Measurements from ENCODE around the gene PRR5L. TPM values are rescaled to one million over a fixed set of nuclear protein-coding genes. Genes with fewer than 3 reads are reported as not detected.

The PRR5L gene
- total RNA-seq, 1 donor from 2014 or later, result 103 TPM

- no peak overlapping the region for H3K27ac Mint-ChIP-seq (ENCODE audit: unreplicated experiment)
- H3K27me3 Mint-ChIP-seq (ENCODE audit: unreplicated experiment), result no peaks in the 10 kb centered on the region
- TF ChIP-seq CTCF (IDR thresholded peaks at IDR 0.05), result no peak
- DNase-seq (ENCODE audit: extremely low spot score, unreplicated experiment), result no peak
- H3K4me1 Mint-ChIP-seq (ENCODE audit: unreplicated experiment), result peaks cover 12% of the 10 kb centered on the region
- no peak overlapping the region for H3K4me3 Mint-ChIP-seq (ENCODE audit: unreplicated experiment)
- peaks cover 27% of the 10 kb centered on the region for H3K36me3 Mint-ChIP-seq (ENCODE audit: unreplicated experiment)
- no peaks in the 10 kb centered on the region for H3K9me3 Mint-ChIP-seq (ENCODE audit: unreplicated experiment)
These were observed 189.4 kb downstream of the PRR5L start for GRCh38 chr11:36485298-36486002.

GRCh38 chr11:36487619-36488018 is 191.5 kb downstream of the PRR5L start:
- Mint-ChIP-seq H3K9me3 (ENCODE audit: unreplicated experiment) (no peaks in the 10 kb centered on the region), H3K4me3 (ENCODE audit: unreplicated experiment) (no peak overlapping the region), H3K36me3 (ENCODE audit: unreplicated experiment) (peaks cover 38% of the 10 kb centered on the region), H3K4me1 (ENCODE audit: unreplicated experiment) (peaks cover 14% of the 10 kb centered on the region), H3K27ac (ENCODE audit: unreplicated experiment) (peak overlapping the region; percentile 67), H3K27me3 (ENCODE audit: unreplicated experiment) (no peaks in the 10 kb centered on the region)
- no peak for TF ChIP-seq CTCF (IDR thresholded peaks at IDR 0.05)
- no peak for DNase-seq (ENCODE audit: extremely low spot score, unreplicated experiment)

GRCh38 chr11:36488096-36488495 is 192.0 kb downstream of the PRR5L start:
- TF ChIP-seq CTCF (IDR thresholded peaks at IDR 0.05), result no peak
- H3K4me1 Mint-ChIP-seq (ENCODE audit: unreplicated experiment), result peaks cover 15% of the 10 kb centered on the region
- peak overlapping the region; percentile 67 for H3K27ac Mint-ChIP-seq (ENCODE audit: unreplicated experiment)
- DNase-seq (ENCODE audit: extremely low spot score, unreplicated experiment), result no peak
- H3K36me3 Mint-ChIP-seq (ENCODE audit: unreplicated experiment), result peaks cover 40% of the 10 kb centered on the region
- no peaks in the 10 kb centered on the region for H3K27me3 Mint-ChIP-seq (ENCODE audit: unreplicated experiment)
- no peaks in the 10 kb centered on the region for H3K9me3 Mint-ChIP-seq (ENCODE audit: unreplicated experiment)
- H3K4me3 Mint-ChIP-seq (ENCODE audit: unreplicated experiment), result no peak overlapping the region

GRCh38 chr11:36490026-36490806 is 194.1 kb downstream of the PRR5L start:
- Mint-ChIP-seq H3K36me3 (ENCODE audit: unreplicated experiment) (peaks cover 49% of the 10 kb centered on the region), H3K4me1 (ENCODE audit: unreplicated experiment) (peaks cover 15% of the 10 kb centered on the region), H3K4me3 (ENCODE audit: unreplicated experiment) (no peak overlapping the region), H3K27ac (ENCODE audit: unreplicated experiment) (no peak overlapping the region), H3K27me3 (ENCODE audit: unreplicated experiment) (no peaks in the 10 kb centered on the region), H3K9me3 (ENCODE audit: unreplicated experiment) (no peaks in the 10 kb centered on the region)
- TF ChIP-seq CTCF (IDR thresholded peaks at IDR 0.05), result no peak
- no peak for DNase-seq (ENCODE audit: extremely low spot score, unreplicated experiment)

- Mint-ChIP-seq H3K4me3 (ENCODE audit: unreplicated experiment) (no peak overlapping the region), H3K27ac (ENCODE audit: unreplicated experiment) (no peak overlapping the region), H3K9me3 (ENCODE audit: unreplicated experiment) (no peaks in the 10 kb centered on the region), H3K27me3 (ENCODE audit: unreplicated experiment) (no peaks in the 10 kb centered on the region), H3K4me1 (ENCODE audit: unreplicated experiment) (peaks cover 7% of the 10 kb centered on the region), H3K36me3 (ENCODE audit: unreplicated experiment) (peaks cover 50% of the 10 kb centered on the region)
- no peak for DNase-seq (ENCODE audit: extremely low spot score, unreplicated experiment)
- peak; percentile 83 for TF ChIP-seq CTCF (IDR thresholded peaks at IDR 0.05)
These were observed 196.7 kb downstream of the PRR5L start for GRCh38 chr11:36492724-36493304.
